Measurements from ENCODE around the gene ANKRD12. TPM values are rescaled to one million over a fixed set of nuclear protein-coding genes. Genes with fewer than 3 reads are reported as not detected.

Gene ANKRD12
- total RNA-seq, 1 experiment from 2014 or later = 23.5 TPM

DNA sequence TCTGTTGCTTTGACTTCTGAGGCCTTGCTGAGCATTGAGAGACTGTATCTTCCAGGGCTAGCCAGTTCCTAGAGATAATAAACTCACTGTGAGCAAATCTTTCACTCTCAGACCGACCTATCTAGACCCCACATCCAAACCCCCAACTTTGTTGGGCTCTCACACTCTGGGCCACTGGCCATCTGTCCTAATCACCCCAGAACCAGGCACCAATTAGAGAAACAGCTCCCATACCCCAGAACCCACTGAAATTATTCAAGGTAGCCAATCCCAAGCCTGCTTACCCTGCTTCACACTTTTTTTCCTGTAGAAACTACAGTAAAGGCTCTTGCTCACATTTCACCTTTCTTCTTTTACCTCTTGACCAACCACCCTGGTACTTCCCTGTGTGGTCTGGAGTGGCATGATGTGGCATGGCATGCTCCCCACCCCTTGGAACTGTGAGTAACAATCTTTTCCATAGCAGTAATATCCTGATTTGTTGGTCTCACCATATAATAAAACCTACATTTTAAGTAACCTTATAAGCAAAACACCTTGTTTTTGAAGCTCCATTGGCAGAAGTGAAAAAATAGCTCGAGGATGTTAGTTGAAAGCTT, 55.2 kb downstream of the ANKRD12 start:
- ChIA-PET CTCF (no interaction called here), RAD21 (ENCODE audit: low non-redundant PET in 1 of 2, low total read pairs in 2 of 2, uncharacterized antibody in 2 of 2, unreplicated experiment in 2 of 2) (no interaction called here), POLR2A (no interaction called here)
- H3K79me2 ChIP-seq (ENCODE audit: insufficient read depth, low read length) = no peaks in the 10 kb centered on the region
- DNase-seq (ENCODE audit: low read depth, low spot score) (no peak), ATAC-seq (no peak)
- H3K27ac ChIP-seq (ENCODE audit: low read depth, low read length) = no peak overlapping the region
- intact Hi-C loops (cut with micrococcal nuclease) = loop anchor here (10.0 kb wide), 1 partner anchor 323 kb away; no protein-coding TSS in a partner anchor
- H3K4me2 ChIP-seq (ENCODE audit: low read length) = no peak overlapping the region
- no peaks in the 10 kb centered on the region for H3K9me2 ChIP-seq (ENCODE audit: insufficient read depth)
- no peaks in the 10 kb centered on the region for H4K20me1 ChIP-seq (ENCODE audit: insufficient read depth)
- H3K27me3 ChIP-seq (ENCODE audit: insufficient read depth, low read length) = no peaks in the 10 kb centered on the region
- H3K4me1 ChIP-seq (ENCODE audit: control insufficient read depth in 1 of 2, insufficient read depth in 2 of 2, low read length in 2 of 2) = no peaks in the 10 kb centered on the region
- no peaks in the 10 kb centered on the region for H3K9me3 ChIP-seq (ENCODE audit: control insufficient read depth in 1 of 2, insufficient read depth in 1 of 2, low read depth in 1 of 2, low read length in 2 of 2)
- H3K9ac ChIP-seq (ENCODE audit: low read length) = no peak overlapping the region
- H2AFZ ChIP-seq (ENCODE audit: low read depth, low read length, poor library complexity, severe bottlenecking) = no peak overlapping the region
- TF ChIP-seq FOSL1 (IDR thresholded peaks at IDR 0.05; ENCODE audit: low read depth) = no peak
- TF ChIP-seq POLR2A (IDR thresholded peaks at IDR 0.05; ENCODE audit: borderline replicate concordance, extremely low read depth, insufficient read depth, insufficient read length) = no peak
- no peak for TF ChIP-seq SP1 (IDR thresholded peaks at IDR 0.05; ENCODE audit: low read depth)
- no peak for TF ChIP-seq ELF1 (IDR thresholded peaks at IDR 0.05; ENCODE audit: borderline replicate concordance, low read depth)
- TF ChIP-seq, protein P1, sequence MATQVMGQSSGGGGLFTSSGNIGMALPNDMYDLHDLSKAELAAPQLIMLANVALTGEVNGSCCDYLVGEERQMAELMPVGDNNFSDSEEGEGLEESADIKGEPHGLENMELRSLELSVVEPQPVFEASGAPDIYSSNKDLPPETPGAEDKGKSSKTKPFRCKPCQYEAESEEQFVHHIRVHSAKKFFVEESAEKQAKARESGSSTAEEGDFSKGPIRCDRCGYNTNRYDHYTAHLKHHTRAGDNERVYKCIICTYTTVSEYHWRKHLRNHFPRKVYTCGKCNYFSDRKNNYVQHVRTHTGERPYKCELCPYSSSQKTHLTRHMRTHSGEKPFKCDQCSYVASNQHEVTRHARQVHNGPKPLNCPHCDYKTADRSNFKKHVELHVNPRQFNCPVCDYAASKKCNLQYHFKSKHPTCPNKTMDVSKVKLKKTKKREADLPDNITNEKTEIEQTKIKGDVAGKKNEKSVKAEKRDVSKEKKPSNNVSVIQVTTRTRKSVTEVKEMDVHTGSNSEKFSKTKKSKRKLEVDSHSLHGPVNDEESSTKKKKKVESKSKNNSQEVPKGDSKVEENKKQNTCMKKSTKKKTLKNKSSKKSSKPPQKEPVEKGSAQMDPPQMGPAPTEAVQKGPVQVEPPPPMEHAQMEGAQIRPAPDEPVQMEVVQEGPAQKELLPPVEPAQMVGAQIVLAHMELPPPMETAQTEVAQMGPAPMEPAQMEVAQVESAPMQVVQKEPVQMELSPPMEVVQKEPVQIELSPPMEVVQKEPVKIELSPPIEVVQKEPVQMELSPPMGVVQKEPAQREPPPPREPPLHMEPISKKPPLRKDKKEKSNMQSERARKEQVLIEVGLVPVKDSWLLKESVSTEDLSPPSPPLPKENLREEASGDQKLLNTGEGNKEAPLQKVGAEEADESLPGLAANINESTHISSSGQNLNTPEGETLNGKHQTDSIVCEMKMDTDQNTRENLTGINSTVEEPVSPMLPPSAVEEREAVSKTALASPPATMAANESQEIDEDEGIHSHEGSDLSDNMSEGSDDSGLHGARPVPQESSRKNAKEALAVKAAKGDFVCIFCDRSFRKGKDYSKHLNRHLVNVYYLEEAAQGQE (IDR thresholded peaks at IDR 0.05; ENCODE audit: low read depth) = no peak
- no peak for TF ChIP-seq CEBPB (IDR thresholded peaks at IDR 0.05; ENCODE audit: low read depth)
- TF ChIP-seq RAD21 (IDR thresholded peaks at IDR 0.05; ENCODE audit: low read depth) = no peak
- no peak for TF ChIP-seq SIN3A (IDR thresholded peaks at IDR 0.05; ENCODE audit: low read depth)
- H3K36me3 ChIP-seq (ENCODE audit: control insufficient read depth in 1 of 2, insufficient read depth in 2 of 2, low read length in 2 of 2) = no peaks in the 10 kb centered on the region
- no TSS peak for BruUV-seq (replicated peaks)
- H3K4me3 ChIP-seq (replicated peaks in 1 of 2; ENCODE audit: low read depth in 1 of 2, low read length in 2 of 2) = no peak overlapping the region
